ENCODE data around the gene CDS1. TPM values are rescaled to one million over a fixed set of nuclear protein-coding genes. Genes with fewer than 3 reads are reported as not detected.
A peak's percentile ranks its signal among the peaks of the same experiment; 100 is the strongest.
"Not testable (repeated sequence)": the region's sequence is repeated elsewhere in the genome, so short reads cannot be mapped to it uniquely, and the experiment has no call there.

The CDS1 gene
- total RNA-seq, 1 experiment from 2014 or later = 1.6 TPM

DNA sequence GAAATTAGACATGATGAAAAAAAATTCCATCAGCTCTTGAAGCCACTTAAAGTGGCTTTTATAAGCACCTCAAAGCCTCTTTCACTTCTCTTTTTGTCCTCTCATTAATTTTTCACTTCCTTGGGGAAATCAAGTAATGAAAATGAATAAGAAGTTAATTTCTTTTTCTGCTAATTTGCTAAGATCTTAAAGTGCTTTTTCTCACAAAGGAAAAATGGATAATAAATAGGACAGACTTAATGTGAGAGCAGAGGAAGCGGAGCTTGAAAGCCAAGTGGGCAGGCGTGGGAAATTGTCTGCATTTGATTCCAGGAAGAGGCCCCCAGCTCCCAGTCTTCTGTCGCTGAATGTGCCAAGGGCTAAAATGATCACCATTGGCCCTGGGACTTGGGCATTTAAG lies 28.6 kb downstream of the CDS1 start:
- DNase-seq (ENCODE audit: low read depth) = no peak

DNA sequence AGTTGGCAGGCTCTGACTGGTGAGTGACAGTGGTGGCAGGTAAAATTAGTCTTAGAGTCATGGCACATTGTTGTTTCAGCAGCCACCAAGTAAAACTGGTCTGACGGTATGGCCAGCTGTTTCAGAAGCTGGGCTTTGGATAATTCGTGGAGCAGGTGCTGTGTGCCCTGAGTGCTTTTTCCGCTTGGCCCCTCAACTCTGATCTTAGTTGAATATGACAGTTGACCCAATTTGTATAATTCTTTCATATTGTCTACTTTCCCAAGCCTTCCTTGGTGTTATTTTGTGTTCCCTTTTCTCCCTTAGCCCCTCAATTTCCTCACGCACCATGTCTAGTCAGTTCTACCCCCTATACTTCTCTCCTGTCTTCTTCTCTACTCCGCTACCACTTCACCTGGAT lies 32.0 kb downstream of the CDS1 start:
- no peak for DNase-seq (ENCODE audit: low read depth)

DNA sequence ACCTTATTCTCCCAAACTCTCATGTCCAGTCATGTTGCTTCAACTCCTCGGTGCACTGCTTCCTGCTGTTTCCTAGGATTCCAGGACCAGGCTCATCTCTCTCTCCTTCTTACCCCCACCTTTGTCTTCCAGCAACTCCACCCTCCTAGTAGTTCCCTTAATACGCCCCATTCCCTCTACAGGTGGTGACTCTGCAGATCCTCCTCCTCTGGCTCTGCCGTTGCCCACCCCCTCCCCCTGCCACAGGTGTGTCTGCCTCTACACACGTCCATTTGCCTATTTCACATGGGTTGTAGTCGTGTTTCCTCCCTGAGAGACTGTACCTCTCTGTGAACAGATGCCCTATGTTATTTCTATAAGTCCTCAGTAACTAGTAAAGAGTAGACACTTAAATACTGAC lies 32.4 kb downstream of the CDS1 start:
- no peak for DNase-seq (ENCODE audit: low read depth)

DNA sequence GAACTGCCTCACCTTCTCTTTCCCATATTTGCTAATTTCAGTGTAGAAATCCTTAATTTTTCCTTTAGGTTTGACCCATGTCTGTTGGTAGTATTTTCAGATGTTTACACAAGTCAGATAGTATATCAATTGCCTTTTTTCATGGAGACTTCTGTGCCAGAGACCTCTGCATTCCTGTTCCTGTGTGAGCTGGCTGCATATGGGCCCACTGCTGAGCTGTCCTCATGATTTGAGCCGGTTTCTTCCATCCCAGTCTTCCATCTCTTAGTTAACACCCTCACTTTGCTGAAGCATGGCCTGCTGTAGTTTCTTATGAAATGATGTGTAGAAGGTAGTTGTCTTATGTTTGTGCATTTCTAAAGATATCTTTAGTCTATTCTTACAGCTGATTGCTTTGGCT lies 40.0 kb downstream of the CDS1 start:
- no peak for DNase-seq (ENCODE audit: low read depth)

DNA sequence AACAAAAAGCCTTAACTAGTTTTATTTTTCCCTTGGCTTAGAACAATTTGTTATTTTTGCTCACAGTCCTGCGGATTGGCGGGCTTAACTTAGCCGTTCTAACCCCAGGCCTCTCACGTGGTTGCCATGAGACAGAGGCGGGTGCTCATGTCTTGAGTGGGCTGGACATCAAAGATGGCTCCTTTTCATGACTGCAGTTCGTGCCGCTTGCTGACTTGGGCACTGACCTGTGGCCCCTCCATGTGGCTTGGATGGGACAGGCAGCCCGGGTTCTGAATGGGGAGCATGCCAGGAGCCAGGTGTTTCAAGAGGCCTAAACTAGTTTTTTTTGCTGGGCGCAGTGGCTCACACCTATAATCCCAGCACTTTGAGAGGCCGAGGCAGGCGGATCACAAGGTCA lies 40.7 kb downstream of the CDS1 start:
- DNase-seq (ENCODE audit: low read depth) = peak; percentile 0

DNA sequence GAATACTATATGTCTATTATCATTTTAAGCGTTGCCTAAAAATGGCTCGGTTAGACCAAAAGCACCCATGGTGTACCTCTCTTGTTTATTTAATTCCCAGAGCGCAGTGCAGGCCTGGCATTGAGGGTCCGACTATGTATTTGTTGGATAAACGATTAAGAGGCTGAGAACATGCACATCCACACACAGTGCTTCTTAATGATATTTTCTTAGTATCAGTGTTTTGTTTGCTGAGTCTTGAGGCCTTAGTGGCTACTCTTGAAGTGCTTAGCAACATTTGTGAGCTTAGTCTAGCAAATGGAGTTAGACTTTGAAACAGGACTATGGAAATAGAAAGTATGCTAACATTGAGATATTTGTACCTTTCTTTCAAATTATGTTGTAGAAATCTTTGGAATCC lies 43.7 kb downstream of the CDS1 start:
- DNase-seq (ENCODE audit: low read depth) = no peak

DNA sequence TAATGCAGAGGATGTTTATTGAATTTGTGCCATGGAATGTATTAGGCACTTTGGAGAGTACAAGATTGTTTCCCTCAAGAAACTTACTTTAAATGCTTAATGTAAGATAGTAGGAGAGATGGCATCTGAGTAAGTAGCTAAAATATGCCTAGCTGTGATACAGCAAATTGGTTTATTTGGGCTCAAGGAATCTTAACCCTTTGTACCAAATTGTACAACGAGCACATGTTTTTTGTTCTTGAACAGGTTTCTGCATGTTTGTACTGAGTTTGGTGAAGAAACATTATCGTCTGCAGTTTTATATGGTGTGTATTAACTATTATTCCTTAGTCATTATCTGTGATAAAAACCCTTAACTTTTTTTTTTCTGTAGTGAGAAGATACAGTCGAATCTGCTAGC lies 48.6 kb downstream of the CDS1 start:
- no peak for DNase-seq (ENCODE audit: low read depth)

DNA sequence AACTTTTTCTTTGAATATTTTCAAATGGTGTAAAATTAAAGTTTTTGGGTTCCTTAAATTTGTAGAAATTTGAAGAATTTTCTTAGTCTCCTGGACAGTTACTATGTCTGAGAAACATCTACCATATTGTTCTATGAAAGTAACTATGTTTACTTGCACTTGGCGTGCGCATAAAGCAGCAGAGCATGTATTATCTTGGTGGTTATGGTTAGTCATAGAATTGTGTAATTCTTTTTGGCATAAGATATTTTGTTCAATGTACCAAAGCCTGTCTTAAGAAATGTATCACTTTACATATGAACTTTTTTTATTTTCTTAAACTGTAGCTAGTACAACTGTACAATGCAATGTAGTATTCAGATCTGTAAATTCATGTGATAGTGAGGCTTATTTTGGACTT lies 49.2 kb downstream of the CDS1 start:
- DNase-seq (ENCODE audit: low read depth) = peak; percentile 4

DNA sequence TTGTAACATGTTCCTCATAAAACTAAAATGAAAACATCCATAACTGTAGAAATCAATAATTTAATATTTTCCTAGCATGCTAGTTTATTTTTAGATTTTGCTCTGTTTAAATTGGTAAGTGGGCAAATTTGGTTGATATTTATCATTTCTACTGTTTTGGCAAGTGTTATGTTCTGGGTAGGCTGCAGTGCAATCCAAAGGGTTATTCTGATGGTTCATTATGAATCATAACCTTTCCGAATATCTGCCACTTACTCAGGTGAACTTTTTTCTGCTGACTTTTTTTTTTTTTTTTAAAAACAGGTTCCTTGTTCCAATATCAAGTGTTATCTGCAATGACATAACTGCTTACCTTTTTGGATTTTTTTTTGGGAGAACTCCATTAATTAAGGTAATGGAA lies 52.0 kb downstream of the CDS1 start:
- DNase-seq (ENCODE audit: low read depth) = no peak

DNA sequence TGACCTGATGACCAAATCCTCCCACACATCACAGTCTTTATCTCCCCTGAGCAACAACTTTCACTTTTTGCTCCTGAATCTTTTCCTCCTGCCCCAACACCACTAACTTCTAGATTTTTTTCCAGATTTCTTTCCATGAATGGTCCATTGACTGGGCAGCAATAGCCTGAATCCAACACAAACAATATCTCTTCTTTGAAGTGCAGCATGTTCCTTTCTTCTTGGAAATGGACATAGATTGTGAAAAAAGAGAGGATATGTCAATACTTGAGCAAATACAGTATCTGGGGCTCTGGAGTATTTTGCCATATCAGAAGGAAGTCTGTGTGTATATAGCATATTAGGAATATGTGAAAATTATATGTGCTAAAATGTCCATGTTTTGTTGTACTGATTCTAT lies 55.2 kb downstream of the CDS1 start:
- DNase-seq (ENCODE audit: low read depth) = no peak

DNA sequence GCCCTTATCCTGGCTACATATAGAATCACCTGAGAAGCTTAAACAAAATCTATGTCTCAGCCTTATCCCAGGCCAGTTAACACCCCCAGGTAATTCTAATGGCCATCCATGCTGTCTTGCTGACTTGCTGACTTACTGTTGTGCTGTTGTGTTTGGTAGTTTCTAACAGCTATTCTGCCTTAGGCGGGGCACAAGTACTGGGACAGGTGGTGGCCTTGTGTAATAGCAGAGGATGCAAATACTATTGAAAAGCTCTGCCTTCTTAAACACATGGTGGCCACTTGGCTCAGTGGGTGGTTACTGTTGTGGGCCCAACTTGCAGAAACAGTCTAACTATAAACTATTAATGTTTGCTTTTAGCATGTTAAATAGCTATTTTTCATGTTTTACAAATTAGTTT lies 56.2 kb downstream of the CDS1 start:
- DNase-seq (ENCODE audit: low read depth) = no peak

DNA sequence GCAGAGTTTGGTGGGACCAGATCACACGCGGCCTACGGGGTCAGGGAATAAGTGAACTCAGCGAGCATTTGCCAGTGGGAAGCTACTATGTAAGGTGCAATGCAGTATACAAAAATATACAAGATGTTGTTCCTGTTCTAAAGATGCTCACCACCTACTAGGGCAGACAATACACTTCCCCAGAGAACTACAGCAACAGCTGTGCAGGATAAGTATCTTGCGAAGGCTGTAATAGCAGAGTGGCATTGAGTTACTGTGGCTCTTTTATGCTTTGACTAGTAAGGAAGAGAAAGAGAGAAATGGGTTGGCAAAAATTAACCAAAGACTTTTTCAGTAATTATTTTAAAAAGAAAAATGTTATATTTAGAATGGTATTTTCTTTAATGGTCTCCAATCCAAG lies 61.2 kb downstream of the CDS1 start:
- no peak for DNase-seq (ENCODE audit: low read depth)

DNA sequence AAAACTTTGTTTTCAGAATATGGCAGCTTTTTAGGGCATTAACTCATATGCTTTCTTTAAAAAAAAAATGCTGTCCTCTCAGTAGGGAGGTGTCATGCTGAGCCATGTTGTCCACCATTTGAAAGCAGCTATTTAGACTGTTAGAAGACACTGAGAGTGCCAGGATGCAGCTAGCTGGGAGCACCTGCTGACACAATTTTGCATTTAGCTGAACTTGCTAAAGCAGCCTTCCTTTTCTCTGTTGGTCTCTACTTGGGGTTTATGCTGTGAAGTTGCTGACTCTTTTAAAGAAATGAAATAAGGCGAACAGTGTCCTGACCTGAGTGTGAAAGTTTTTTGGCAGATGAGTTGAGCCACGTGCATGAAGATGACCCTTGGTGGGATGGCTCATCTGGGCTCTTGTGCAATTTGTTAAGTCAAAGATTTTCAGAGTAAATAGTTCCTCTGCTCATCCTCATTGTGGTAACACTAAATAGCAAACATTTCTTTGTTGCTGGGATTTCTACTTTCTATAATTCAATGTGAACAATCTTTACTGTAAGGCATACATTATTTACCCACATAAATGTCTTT lies 64.5 kb downstream of the CDS1 start:
- DNase-seq (ENCODE audit: low read depth) = no peak

DNA sequence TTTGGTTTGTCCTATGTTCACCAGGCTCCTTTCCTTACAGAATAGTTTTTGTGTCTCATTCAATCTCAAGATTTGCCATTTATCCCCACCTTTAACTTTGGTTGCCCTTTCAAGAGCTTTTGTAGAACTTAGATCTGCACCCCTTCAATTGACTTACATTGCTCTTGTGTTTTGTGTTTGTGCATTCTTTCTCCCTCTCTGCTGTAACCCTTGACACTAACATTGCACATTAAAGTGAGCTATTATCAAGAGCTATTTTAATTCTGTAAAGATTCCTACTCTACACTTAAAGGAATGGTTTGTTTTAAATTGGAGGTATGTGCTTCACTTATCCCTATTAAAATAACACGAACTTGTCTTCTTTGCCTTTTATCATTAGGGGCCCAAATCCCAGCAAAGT lies 65.3 kb downstream of the CDS1 start:
- no peak for DNase-seq (ENCODE audit: low read depth)

DNA sequence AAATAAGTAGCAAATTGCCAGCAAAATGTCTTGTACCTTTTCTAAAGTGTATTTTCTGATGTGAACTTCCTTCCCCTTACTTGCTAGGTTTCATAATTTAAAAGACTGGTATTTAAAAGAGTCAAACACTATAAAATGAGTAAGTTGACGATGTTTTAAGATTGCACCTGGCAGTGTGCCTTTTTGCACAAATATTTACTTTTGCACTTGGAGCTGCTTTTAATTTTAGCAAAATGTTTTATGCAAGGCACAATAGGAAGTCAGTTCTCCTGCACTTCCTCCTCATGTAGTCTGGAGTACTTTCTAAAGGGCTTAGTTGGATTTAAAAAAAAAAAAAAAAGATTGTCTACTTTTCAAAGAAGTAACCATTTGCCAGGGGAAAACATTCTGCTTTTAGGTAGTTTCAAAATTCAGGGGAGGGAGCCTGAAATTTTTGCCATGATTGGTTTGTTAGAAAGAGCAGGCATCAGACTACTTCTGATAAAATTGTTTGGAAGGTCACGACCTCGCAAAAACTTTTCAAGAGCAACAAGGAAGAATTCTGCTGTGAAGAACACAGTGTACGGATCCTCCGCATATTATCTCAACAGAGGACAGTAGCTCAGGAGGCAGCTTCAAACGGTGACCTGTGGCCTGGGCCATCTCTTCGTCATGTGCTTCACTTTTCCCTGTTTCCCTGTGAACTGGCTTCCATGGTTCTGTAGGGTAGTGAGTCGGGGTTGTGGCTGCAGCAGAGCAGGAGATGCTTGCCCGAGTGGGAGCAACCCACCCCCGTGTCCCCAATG lies 66.1 kb downstream of the CDS1 start:
- DNase-seq (ENCODE audit: low read depth) = no peak

DNA sequence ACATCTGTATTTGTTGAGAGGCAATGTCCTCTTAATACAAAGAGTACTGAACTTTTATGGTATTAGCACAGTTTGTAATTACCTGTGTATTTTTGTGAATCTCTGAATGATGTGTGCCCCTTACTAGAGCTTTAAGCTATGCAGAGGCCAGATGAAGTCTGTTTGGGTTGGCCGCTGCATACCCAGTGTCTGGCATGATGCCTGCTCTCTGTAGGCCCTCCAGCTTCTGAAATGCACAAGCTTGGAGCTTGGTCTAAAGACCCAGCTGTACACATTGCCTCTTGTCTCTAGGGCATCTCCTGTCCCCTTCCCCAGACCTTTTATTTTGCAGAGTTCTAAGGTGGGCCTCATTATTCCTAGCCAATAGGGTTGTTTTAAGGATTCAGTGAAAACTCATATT lies 68.6 kb downstream of the CDS1 start:
- DNase-seq (ENCODE audit: low read depth) = no peak

DNA sequence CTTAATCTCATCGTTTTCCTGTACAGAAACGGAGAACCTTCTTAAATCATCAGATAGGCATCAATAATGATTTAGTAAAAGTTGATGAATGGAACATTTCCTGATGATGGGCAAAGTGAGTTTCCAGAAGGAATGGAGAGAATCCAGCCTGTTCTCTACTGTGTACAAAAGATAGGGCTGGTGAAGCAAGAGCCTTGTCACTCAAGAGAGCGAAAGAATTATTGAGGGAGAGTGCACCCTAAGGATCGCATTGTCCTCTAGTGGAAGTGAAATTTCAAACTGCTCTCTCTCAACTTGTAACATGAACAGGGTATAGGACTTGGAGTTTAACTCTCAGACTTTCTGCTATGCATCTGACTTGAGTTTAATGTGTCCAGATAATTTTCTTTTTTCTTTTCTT lies 69.6 kb downstream of the CDS1 start:
- no peak for DNase-seq (ENCODE audit: low read depth)

DNA sequence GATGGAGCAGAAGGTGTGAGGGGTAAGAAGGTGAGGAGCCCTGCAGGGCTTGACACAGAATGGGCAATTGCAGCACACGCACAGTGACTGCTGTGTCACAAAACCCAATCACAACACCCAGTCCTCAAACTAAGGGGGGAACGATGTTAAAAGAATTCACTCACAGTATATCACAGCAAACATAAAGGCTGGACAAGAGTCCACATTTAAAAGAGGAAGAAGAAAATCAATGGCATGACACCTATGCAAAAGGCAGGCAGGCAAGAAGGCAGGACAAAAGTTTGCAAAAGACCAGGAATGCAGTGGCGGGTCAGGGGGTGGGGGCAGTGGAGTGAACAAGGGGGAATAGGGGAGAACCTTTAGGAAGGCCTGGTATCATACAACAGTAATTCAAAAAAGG lies 77.7 kb downstream of the CDS1 start:
- DNase-seq (ENCODE audit: low read depth) = no peak

DNA sequence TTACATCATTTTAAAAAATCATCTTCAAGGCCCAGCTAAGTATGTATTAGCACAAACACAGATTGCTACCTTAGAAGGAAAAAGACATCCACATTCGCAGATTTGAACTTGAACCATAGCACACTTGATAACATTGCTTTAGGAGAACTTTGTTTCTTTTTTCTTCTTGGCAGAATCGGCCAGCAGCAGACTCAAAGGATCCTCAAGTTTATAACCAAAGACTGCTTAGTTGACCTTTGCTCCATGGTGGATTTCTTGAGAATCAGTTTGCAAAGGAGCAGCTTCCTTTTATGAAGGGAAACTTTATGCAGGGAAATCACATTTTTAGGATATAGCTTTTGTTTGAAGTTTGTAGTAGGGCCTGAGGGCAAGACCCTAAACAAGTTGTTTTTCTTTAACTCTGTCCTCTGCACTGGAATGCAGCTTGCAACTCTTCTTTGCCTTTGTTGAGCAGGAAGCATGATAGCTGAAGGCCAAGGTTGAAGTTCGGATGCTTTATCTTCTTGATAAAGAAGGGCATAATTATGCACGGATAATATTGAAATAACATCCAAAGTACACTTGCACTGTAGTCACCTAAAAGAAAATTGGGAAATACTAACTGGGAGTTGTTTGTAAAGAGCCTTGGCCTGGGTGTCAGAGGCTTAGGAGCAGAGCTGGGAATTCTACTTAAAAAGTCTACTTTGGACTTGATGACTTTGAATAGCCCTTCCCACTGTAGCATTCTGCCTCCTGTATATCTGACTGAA lies 78.4 kb downstream of the CDS1 start:
- no peak for DNase-seq (ENCODE audit: low read depth)

DNA sequence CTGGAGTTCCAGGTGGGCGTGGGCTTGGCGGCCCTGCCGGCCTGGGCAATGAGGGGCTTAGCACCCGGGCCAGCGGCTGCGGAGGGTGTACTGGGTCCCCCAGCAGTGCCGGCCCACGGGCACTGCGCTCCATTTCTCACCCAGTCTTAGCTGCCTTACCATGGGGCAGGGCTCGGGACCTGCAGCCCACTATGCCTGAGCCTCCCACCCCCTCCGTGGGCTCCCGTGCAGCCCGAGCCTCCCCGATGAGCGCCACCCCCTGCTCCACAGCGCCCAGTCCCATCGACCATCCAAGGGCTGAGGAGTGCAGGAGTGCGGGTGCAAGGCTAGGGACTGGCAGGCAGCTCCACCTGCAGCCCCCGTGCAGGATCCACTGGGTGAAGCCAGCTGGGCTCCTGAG lies 81.8 kb downstream of the CDS1 start:
- not testable (repeated sequence) for DNase-seq (ENCODE audit: low read depth)

DNA sequence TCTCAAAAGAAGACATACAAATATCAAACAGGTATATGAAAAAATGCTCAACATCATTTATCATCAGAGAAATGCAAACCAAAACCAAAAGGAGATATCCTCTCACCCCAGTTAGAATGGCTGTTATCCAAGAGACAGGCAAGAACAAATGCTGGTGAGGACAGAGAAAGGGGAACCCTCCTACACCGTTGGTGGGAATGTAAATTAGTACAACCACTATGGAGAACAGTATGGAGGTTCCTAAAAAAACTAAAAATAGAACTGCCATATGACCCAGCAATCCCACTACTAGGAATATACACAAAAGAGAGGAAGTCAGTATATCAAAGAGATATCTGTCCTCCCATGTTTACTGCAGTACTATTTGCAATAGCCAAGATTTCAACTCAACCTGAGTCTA lies 83.5 kb downstream of the CDS1 start:
- DNase-seq (ENCODE audit: low read depth) = no peak

DNA sequence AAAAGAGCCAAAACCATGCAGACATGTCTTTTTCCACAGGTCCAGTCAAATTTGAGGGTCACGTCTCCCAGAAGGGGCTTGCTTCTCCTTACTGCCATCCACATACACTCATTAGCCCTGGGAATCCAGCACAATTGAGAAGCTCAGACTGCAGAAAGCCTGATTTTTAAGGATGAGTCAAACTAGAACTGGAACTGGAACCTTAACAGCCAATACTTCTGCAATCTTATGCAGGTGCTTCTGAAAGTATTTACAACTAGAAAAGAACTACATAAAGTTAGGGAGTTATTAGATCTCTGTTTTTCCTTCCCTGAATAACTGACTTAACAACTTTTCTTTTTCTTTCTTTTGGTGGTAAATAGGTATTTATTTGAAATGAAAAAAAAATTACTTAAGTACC lies 86.3 kb downstream of the CDS1 start:
- no peak for DNase-seq (ENCODE audit: low read depth)

DNA sequence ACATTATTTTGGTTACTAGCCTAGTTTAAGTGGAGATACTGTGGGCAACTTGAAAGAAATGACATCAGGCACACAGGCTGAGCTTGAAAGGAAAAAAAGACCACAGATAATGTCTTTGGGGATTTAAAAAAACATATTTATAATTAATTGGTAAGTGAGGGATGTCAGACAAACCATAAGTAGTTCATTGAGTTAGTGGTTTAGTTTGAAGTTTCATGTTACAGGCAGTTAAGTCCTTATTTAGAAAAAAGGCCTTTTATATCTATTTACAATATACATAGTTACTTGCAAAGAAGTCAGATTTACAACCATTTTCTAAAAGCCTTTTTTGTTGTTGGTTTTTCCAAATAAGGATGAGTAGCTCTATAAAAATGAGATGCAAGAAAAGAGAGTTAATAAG lies 89.2 kb downstream of the CDS1 start:
- no peak for DNase-seq (ENCODE audit: low read depth)

All from Daoy (cell line).